K562 (cell line): Measurements from ENCODE around the gene EXTL1. TPM values are rescaled to one million over a fixed set of nuclear protein-coding genes. Genes with fewer than 3 reads are reported as not detected.

Experiments used
- CREB1 ChIP-seq, 2 experiments: sonication (generic) in 1 of 2; formaldehyde crosslinking in 1 of 2; IDR thresholded peaks; 2 replicates each; pipeline versions ENCODE4 v1.6.1 to v1.8.0; 2012 to 2022; ENCODE audit warnings: inconsistent platforms in 1 of 2, mild to moderate bottlenecking in 1 of 2, missing genetic modification reagents in 1 of 2, moderate library complexity in 1 of 2
- FOXK1 ChIP-seq: sonication (generic); formaldehyde crosslinking; IDR thresholded peaks from 2 replicates; pipeline ENCODE4 v1.8.0; 2022; ENCODE audit warnings: missing genetic modification reagents, mild to moderate bottlenecking, borderline replicate concordance
- MCM2 ChIP-seq: fragments of 450-650 bp; IDR thresholded peaks from 2 replicates; pipeline ENCODE4 v1.6.1; 2017; ENCODE audit warnings: low read depth, mild to moderate bottlenecking
- RBM17 ChIP-seq: fragments of 200-400 bp; formaldehyde crosslinking; IDR thresholded peaks from 2 replicates; pipeline ENCODE4 v1.6.1; 2017; ENCODE audit warnings: low read depth, mild to moderate bottlenecking, low read length, borderline replicate concordance
- SMAD4 ChIP-seq: fragments of 250-450 bp; sonication (Bioruptor Pico); conservative IDR thresholded peaks from 2 replicates; pipeline ENCODE4 v1.8.0; 2021; ENCODE audit warnings: inconsistent platforms, mild to moderate bottlenecking, moderate library complexity
- TCF3 ChIP-seq: sonication (generic); formaldehyde crosslinking; IDR thresholded peaks from 2 replicates; pipeline ENCODE4 v1.4.0; 2020; ENCODE audit warnings: mild to moderate bottlenecking, missing genetic modification reagents
- ZEB2 ChIP-seq: fragments of 450-650 bp; IDR thresholded peaks from 2 replicates; pipeline ENCODE4 v1.6.1; 2016
- ZNF407 ChIP-seq: fragments of 450-650 bp; IDR thresholded peaks from 2 replicates; pipeline ENCODE4 v1.6.1; 2016; ENCODE audit warnings: low read depth
- ZNF444 ChIP-seq: fragments of 250-450 bp; sonication (Bioruptor Pico); IDR thresholded peaks from 2 replicates; pipeline ENCODE4 v1.4.0; 2020; ENCODE audit warnings: mild to moderate bottlenecking, moderate library complexity
- ZNF717 ChIP-seq: fragments of 250-450 bp; sonication (Bioruptor Pico); IDR thresholded peaks from 2 replicates; pipeline ENCODE4 v1.5.0; 2021
- polyA plus RNA-seq, 8 experiments: library from polyadenylated mRNA; depleted of rRNA in 4 of 8; stranded (reverse) in 5 of 8; unstranded in 3 of 8; fragments of >200 nt; fragmentation: Nextera tagmentation in 2 of 8; fragmentation: Illumina TruSeq in 1 of 8; extraction: Ambion mirVana in 2 of 8; extraction: Trizol in 1 of 8; gene quantifications; 2 replicates each; pipeline versions ENCODE4 v1.2.1 to v1.2.3, GENCODE V29; 2011 to 2014; ENCODE audit warnings: inconsistent platforms in 1 of 8, missing spikeins in 1 of 8
- total RNA-seq, 7 experiments: library from RNA; depleted of rRNA in 6 of 7; stranded (reverse); fragments of >200 nt in 6 of 7; fragmentation: Illumina TruSeq in 2 of 7; extraction: Trizol in 2 of 7; gene quantifications; 2 replicates each; pipeline versions ENCODE4 v1.2.1 to v1.2.3, GENCODE V29; 2011 to 2021; ENCODE audit warnings: low replicate concordance in 1 of 7
- TF ChIP-seq, protein P1 (sequence below): sonication (generic); formaldehyde crosslinking; IDR thresholded peaks from 2 replicates; pipeline ENCODE4 v1.4.0; 2020; ENCODE audit warnings: mild to moderate bottlenecking, missing genetic modification reagents
- TF ChIP-seq, protein P2 (sequence below): fragments of 200-800 bp; sonication (Bioruptor generic); IDR thresholded peaks from 2 replicates; pipeline ENCODE4 v1.6.1; 2016; ENCODE audit warnings: missing genetic modification characterization, missing compliant biosample characterization

EXTL1 gene
- total and polyA plus RNA-seq, 9 of the 15 experiments (the other 6 are each of a cell fraction or from before 2014, with no cell fraction given): 0.04 to 0.23 (median 0.08) TPM; not detected in 3

- TF ChIP-seq, protein P1, sequence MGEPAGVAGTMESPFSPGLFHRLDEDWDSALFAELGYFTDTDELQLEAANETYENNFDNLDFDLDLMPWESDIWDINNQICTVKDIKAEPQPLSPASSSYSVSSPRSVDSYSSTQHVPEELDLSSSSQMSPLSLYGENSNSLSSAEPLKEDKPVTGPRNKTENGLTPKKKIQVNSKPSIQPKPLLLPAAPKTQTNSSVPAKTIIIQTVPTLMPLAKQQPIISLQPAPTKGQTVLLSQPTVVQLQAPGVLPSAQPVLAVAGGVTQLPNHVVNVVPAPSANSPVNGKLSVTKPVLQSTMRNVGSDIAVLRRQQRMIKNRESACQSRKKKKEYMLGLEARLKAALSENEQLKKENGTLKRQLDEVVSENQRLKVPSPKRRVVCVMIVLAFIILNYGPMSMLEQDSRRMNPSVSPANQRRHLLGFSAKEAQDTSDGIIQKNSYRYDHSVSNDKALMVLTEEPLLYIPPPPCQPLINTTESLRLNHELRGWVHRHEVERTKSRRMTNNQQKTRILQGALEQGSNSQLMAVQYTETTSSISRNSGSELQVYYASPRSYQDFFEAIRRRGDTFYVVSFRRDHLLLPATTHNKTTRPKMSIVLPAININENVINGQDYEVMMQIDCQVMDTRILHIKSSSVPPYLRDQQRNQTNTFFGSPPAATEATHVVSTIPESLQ: no peak
- TF ChIP-seq, protein P2, sequence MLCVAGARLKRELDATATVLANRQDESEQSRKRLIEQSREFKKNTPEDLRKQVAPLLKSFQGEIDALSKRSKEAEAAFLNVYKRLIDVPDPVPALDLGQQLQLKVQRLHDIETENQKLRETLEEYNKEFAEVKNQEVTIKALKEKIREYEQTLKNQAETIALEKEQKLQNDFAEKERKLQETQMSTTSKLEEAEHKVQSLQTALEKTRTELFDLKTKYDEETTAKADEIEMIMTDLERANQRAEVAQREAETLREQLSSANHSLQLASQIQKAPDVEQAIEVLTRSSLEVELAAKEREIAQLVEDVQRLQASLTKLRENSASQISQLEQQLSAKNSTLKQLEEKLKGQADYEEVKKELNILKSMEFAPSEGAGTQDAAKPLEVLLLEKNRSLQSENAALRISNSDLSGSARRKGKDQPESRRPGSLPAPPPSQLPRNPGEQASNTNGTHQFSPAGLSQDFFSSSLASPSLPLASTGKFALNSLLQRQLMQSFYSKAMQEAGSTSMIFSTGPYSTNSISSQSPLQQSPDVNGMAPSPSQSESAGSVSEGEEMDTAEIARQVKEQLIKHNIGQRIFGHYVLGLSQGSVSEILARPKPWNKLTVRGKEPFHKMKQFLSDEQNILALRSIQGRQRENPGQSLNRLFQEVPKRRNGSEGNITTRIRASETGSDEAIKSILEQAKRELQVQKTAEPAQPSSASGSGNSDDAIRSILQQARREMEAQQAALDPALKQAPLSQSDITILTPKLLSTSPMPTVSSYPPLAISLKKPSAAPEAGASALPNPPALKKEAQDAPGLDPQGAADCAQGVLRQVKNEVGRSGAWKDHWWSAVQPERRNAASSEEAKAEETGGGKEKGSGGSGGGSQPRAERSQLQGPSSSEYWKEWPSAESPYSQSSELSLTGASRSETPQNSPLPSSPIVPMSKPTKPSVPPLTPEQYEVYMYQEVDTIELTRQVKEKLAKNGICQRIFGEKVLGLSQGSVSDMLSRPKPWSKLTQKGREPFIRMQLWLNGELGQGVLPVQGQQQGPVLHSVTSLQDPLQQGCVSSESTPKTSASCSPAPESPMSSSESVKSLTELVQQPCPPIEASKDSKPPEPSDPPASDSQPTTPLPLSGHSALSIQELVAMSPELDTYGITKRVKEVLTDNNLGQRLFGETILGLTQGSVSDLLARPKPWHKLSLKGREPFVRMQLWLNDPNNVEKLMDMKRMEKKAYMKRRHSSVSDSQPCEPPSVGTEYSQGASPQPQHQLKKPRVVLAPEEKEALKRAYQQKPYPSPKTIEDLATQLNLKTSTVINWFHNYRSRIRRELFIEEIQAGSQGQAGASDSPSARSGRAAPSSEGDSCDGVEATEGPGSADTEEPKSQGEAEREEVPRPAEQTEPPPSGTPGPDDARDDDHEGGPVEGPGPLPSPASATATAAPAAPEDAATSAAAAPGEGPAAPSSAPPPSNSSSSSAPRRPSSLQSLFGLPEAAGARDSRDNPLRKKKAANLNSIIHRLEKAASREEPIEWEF (CRISPR knock-in tag): no peak
- no peak for TF ChIP-seq ZNF444
- TF ChIP-seq CREB1 (IDR thresholded peaks at IDR 0.05): no peak
- no peak for TF ChIP-seq CREB1 (CRISPR knock-in tag; IDR thresholded peaks at IDR 0.05)
- no peak for TF ChIP-seq ZNF717 (CRISPR knock-in tag)
- no peak for TF ChIP-seq ZEB2
- 0 out of 2 replicates have a peak, but pooled peaks have one; percentile 37 for TF ChIP-seq SMAD4 (CRISPR knock-in tag)
- no peak for TF ChIP-seq ZNF407
- TF ChIP-seq MCM2: no peak
- 0 out of 2 replicates have a peak, but pooled peaks have one; percentile 65 for TF ChIP-seq FOXK1
- no peak for TF ChIP-seq TCF3 (CRISPR knock-in tag)
- TF ChIP-seq RBM17: no peak
These were observed 39.4 kb downstream of the EXTL1 start (continued) for GRCh38 chr1:26060832-26061574.
